Gastrocnemius medialis (tissue), 4 donors: ENCODE measurements around the gene ADAP1.

Experiments used
- CTCF ChIP-seq, 5 experiments: fragments of 450-650 bp in 3 of 5; fragments of 200-600 bp in 2 of 5; sonication (generic) in 2 of 5; IDR thresholded peaks in 4 of 5; conservative IDR thresholded peaks in 1 of 5; 1 replicate in 4 of 5; 2 replicates in 1 of 5; pipeline ENCODE4 v1.5.1; 2016 to 2019; ENCODE audit warnings: antibody characterized with exemption in 5 of 5, mild to moderate bottlenecking in 3 of 5, moderate library complexity in 3 of 5
- POLR2A ChIP-seq, 2 donors: fragments of 450-650 bp; IDR thresholded peaks; one replicate each; pipeline ENCODE4 v1.6.1; 2017; ENCODE audit warnings: antibody characterized with exemption in 2 of 2, mild to moderate bottlenecking in 2 of 2, moderate library complexity in 2 of 2

GRCh38 chr7:914521-915194 lies 39.8 kb downstream of the ADAP1 start:
- TF ChIP-seq POLR2A (IDR thresholded peaks at IDR 0.05) = no peak
- no peak for TF ChIP-seq CTCF (IDR thresholded peaks at IDR 0.05 in 4 of 5, conservative IDR thresholded peaks at IDR 0.05 in 1 of 5)
